NCI-H345 (cell line): ENCODE measurements around the gene TTLL11.

ENCODE experiments used
- DNase-seq: peaks from one replicate; lab custom pipeline; 2025; lab: John Stamatoyannopoulos, UW

TTLL11 gene

DNA sequence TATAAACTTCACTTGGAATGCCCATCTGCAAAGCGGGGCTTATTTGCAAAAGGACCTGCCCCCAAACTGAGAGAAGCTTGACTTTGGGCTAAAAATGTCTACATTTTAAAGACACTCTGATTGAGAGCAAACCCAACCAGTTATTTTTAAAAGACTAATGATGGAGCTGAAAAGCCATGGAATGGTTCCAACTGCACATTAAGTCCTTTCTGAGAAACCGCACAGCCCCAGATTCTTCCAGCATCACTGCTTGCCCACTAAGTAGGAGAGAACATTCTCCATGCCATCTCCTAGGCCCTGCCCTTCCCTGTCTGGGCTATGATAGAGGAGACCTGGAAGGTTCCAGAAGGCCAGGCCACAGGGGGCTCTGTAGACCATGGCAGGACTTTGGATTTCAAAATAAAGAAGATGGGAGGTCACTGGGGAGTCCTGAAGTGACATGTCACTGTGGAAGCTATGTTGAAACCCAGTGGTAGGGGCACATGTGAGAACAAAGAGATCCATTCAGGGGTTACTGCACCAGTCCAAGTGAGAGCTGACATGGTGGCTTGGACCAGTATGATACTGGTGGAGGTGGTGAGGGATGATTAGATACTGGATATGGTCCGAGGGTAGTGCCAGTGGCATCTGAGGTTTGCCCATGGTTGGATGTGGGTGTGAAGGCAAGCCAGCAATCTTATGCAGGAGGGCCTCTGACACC is 262.5 kb downstream of the TTLL11 start:
- DNase-seq, result no peak

DNA sequence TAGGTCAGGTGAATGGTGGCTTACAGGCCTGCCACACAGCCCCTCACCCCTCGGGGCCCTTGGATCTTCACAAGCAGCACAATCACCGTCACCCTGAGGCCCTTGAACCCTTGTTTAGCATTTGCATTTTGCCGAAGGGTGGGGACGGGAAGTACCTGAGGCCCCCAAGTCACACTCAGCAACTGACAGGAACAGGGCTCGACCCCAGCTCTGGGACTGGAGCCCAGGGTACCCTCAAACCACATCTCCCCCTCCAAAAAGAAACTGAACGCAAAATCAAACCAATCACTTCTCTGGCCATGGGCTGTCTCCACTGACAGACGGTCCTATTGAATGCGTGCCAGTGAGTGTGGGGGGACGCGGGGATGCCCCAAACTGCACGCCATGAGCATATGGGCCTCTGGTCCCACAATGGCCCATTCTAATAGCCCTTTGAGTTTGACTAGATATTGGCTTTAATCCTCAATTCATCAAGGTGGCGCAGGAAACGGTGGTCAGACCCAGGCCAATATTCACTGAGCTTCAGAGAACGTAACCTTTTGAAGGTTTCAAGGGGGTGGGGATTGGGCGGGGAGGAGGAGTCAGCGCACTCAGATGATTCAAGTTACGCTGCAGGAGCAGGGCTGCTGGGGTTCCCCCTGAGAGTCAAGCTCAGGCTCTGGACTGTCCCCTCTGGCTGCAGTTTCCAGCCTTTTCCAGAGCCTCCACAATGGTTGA is 265.7 kb downstream of the TTLL11 start:
- no peak for DNase-seq

DNA sequence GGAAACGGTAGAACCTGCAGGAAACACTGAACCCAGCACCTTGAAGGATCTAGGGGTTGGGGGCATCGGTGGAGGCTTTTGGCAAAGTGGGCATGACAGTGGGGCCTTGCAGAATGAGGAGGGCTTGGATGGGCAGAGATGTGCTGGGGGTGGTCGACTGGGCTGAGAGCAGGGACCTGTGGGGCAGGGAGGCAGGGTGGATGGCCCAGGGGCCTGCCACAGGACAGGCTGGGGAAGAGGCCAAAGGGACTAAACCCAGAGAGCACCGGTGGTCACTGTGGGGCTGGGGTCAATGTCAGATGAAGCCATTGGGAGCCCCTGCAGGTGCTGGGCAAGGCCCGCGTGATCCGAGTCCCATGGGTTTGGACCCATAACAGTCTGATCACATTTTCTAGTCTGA is 266.4 kb downstream of the TTLL11 start:
- DNase-seq, result no peak

DNA sequence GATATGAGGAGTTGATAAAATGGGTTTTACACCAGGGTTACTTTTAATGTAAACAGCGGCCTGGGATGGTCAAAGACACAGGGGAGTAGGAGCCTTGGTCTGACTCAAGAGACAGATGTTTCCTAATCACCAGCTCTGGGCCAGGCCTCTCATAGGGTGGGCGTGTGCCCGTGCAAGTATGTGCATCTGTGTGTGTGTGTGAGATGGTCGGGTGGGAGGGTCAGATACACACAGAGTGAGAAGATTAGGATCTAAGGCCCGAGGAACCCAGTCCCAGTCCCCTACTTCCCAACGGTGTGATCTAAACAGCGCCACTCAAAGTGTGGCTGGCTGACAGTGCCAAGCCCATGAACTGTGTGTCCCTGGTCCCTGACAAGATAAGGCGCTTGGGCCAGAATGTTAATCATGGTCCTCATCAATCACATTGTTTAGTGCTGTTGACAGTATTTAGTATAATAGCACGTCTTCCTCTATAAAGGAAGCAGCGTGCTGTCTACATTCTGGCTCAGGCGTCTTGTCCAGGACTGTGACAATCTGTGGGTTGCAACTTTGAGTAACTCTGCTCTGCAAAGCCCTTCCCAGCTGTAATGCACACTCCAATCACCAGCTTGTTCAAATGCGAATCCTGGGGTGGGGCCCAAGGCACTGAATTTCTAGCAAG is 267.9 kb downstream of the TTLL11 start:
- no peak for DNase-seq

DNA sequence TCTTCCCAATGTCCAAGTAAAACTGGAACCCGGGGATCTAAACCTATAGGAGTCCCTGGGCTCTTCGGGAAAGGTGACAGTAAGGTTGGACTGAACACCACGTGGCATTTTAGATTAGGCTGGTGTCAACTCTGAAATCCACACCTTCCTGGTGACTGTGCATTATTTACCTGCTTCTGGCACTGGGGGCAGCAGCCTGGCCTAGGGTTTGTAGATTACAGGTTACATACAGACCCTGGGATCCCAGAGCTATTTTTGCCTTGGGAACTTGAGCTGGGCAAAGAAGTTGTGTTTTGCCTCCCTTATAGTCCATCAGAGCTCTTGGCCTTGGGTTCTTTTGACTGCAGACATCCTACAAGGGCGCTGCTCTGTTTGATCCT is 268.5 kb downstream of the TTLL11 start:
- DNase-seq, result no peak

DNA sequence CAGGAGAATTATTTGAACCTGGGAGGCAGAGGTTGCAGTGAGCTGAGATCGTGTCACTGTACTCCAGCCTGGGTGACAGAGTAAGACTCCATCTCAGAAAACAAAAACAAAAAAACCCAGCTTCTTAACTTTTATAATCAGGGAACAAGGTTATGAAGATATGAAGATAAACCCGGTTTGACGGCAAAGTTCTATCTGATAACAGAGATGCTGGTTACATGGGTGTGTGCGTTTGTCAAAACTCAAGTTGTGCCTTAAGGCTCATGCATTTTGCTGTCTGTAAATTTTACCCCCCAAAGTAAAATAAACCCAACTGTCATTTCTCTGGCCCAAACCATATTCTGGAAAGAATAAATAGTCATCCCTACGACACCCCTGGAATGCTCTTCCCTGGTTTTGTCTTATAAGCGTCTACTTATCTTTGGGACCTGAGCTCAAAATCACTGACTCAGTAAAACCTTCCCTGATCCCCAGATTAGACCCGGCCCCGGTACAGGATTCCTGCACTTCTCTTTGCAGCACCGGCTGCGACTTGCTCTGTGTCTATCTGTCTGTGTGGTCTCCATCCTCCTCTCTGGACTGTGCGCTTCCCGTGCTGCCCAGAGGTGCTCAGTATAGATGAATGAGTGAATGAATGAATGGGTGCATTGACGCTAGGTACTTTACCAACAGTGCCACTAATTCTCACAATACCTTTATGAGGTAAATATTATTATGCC is 269.5 kb downstream of the TTLL11 start:
- DNase-seq, result no peak

DNA sequence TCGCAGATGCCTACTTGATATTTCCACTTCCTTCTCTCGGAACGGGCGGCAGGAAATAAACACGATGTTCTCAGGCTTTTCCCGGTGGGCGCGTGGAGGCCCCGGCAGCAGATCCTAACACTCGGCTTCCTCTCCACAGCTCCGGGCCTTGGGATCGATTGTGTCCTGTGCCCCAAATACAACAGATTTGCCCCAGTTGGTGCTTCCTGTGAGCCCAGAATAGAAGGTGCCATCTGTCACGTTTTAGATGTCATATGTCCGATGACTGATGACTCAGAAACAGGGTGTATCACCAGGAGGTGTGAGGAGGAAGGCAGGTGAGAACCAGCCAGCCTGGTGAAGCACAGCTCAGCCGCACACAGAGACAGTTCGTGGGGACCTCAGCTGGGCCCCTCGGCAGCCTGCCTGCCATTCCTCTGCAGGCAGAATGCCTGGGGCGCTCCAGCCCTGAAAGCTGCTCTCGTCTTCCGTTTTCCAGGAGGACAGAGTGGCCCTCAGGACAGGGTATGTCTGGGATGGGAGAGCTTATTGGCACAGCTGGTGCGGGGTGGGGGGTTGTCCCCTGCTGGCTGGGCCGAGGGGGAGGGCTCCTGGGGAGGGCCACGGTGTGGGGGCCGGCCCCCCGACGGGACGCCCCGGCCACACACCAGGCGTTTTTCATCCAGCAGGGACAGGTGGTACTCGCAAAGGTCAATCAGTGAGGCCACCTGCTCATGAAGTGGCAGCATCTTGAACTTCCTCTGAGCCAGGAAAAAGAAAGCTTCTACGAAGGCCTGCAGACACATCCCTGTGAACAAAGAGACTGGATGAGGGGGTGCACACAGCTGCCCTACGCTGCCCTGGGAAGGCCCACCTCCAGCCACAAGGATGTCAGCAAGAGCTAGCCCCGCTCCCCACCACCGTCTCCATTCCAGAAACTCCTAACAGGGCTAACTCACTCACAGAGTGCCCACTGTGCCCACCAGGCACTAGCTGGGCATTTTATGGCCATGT is 270.7 kb downstream of the TTLL11 start:
- DNase-seq, result no peak

DNA sequence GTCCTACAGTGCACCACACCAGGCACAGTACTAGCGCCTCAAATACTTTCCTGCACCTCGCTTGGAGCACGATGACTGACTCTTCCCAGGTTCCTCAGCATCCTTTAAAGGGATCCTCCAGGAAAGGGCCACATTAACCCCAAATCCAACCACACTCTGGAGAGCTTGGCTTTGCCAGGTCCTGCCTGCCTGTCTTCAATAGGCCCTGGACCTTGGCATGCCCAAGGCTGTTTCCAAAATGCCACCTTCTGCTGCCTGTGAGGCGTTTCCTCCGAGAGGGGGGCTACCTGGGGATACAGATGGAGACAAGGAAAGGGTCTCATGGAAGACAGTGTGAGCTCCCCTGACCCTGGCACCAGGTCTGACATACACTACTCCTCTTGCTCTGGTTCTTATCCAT is 271.8 kb downstream of the TTLL11 start:
- DNase-seq, result no peak

DNA sequence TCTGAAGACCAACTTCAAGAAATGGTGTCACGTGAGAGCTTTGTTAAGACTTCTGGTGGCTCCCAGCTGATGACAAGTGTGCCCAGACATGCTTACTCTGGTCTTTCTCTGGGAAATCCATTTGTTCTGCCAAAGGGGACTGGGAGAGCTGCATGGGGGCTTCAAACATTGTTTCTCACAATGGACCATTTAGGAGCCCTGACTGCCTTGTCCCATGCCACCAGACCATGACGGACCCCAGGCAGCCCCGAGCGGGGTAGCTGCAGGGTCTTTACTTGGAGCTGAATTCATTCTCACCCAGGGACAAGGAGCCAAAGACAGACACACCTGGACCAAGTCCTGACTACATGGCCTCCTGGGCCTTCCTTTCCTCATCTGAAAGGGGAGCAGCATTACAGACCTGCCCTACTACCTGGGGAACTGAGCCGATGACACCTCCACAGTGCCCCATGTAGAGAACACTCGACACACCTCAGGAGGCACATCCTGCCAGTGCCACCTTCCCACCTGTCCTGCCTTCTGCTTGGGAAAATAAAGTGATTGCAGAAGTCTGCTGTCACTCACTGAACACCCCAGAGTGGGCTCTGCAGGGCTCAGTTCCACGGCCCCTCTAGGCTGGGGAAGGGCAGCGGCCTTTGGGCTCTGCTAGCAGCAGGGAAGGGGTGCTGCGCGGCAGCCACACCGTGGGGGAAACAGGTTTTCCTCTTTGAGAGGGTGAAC is 272.7 kb downstream of the TTLL11 start:
- no peak for DNase-seq

DNA sequence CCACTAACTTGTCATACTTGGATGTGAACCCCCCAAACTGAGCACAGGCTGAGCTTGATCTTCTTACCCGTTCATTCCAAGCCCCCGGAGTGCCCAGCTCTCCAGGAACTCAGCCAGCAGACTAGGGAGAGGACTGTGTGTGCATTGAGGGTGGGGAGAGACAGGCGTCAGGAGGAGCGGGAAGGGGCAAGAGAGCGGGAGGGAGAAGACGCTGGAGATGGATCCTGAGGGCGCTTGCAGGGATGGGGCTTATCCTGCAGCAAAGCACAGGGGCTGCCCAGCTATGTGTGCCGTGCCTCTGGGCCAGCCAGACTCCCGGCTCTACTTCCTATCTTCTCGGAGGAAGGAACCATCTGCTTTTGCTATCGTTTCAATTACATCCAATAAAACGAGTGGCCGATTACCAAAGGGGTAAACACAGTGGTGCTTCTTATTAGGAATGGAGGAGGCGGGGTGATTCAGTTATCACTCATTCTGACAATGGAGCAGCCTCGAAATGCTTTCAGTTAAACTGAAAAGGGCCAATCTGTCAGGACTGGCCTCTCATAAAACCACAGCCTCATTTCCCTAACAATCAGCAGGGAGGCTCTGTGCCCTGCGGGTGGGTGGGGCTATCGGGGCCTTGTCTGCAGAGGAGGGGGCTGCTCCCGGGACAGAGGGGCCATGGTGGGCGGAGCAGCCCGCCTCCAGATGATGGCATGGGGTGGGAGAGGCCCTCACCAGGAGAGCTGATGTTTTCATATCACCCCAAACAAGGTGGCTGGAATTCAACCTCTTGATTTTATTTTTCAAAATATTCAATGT is 273.5 kb downstream of the TTLL11 start:
- DNase-seq, result no peak

DNA sequence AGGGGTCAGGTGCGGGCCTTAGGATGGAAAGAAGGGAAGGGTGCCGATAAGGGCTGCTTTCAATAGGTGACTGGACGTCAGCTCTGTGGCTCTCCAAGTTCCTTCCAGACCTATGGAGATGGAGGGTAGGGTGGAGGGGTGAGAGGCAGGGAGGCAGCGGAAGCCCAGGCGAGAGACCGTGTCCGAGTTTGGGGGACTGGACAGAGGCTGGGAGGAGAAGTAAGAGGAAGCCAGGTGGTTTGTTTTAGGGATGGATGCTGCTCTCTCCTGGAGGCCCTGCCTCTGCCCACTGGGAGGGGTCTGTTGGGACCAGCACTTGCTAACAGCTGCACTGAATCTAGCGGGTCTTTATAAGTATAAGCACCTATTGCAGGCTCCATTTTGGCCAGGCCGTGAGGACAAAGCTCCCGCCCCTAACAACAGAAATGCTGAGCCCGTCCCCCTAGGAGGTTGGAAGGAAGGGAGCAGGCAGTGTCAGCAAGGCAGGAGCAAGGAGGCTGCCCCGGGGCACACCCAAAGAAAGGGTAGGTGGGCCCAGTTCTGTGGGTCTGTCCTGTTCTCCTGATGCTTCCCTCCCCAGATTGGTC is 274.2 kb downstream of the TTLL11 start:
- DNase-seq, result no peak

DNA sequence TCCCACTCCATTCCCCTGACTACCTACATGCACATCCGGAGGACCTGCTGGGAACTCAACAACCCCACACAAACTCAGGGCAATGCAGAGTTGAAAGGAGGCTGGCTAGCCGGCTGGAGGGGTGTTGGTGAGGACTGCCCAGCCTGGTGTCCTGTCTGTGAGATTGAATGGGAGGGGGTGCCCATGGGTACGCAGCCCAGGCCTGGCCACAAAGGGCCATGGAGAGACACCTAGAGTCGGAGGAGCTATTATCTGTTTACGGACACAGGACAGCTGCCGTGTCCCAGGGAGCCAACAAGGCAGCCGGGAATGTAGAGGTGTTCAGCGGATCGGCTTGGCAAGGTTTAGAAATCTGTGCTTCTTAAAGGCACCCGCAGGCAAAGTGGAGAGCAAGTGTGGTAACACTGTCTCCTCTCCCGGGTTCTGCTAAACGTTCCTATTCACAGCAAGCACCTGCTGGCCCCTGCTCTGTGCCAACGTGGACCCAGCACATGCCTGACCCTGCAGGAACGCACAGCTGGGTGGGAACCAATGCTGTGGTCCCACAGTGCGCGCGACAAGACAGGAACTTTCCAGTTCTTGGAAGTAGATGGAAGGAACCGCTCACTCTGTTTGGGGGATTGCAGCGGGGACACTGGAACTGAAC is 275.0 kb downstream of the TTLL11 start:
- no peak for DNase-seq

DNA sequence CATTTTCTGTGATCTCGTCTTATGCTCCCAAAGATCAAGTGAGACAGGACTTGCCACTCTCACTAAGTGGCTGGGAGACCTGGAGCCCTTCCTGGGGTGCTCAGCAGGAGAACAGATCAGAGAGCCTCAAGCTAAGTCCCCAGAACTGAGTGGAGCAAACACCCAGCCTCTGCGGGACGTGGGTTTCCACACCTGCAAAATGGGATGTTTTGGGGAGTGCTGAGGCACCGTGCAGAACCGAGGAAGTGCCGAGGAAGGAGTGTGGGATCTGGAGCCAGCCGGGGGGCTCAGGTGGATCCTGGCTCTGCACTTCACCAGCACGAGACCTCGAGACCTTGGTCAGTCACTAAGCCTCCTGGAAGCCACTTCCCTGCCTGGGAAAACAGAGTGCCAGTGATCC is 275.6 kb downstream of the TTLL11 start:
- DNase-seq, result no peak

DNA sequence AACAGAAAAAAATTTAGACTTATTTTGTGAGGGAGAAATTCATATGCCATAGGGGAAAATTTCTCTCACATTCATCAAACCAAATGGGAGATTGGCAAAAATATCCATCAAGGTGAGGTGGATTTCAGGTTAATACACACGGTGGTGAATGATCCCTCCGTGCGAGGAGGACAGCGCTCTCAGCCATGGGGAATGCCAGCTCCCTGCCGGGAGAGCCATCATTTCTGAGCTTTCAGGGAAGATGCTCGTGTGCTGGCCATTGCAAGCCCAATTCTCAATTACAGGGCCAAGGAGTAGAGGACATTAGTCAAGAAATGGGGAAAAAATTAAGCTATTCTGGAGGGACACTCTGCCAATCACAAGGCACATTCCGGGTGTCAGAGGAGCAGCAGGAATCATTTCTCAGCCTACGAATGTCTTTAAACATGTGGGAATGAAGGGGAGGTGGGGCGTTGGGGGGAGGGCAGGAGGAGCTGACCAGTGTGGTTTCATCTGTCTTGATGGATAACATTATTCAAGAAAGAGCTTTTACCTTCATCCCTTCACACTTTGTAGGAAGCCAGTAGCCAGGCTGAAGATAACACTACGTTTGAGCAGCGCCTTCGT is 276.2 kb downstream of the TTLL11 start:
- DNase-seq, result no peak

DNA sequence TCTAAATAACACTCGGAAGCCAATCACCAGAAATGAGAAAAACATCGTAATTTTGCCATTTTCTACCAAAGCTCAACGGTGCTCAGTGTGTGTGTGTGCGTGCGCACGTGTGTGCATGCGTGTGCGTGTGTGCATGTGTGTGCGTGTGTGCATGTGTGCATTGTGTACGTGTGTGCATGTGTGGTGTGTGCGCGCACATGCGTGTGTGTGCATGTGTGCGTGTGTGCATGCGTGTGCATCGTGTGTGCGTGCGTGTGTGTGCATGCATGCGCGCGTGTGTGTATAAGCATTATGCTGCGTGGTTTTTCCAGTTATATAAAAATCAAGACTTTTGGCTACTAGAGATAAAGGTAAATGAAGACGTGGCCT is 276.7 kb downstream of the TTLL11 start:
- no peak for DNase-seq

DNA sequence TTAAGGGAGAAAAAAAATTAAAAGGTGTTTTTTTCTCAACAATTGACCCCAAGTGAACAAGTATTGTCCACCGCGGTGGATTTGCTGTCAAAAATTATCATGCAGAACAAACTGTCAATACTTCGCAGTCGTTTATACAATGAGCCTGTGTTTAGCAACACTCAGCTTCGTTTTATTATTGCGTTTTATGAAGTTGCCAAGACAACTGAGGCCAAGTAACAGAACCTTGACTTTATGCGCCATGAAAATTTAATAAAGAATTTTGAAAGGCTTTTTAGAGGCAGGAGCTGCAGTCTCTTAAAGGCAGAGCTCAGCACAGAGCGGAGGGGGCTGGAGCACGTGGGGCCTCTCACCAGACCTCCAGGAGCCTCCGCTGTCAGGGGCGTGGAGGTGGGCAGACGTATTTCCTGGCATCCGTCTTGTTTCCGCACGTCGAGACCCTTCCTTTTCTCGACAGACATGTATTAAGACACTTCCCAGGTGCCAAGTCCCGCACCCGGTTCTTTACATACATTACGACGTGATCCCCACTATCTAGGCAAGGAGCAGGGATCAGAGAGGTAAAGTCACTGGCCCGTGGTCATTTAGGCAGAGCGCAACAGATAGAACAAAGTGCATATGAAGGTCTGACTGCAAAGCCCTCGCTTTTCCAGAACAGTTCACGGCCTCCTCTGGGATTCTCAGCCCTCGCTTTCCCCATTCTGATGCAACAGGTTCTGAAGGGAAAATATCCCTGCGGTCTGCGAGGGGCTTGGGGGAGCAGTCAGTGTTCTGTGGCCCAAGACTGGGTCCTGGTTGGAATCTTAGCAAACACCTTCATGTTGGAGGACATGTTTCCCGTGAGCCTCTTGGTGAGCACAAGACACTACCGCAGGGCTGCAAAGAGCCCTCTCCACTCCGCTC is 277.3 kb downstream of the TTLL11 start:
- DNase-seq, result no peak

DNA sequence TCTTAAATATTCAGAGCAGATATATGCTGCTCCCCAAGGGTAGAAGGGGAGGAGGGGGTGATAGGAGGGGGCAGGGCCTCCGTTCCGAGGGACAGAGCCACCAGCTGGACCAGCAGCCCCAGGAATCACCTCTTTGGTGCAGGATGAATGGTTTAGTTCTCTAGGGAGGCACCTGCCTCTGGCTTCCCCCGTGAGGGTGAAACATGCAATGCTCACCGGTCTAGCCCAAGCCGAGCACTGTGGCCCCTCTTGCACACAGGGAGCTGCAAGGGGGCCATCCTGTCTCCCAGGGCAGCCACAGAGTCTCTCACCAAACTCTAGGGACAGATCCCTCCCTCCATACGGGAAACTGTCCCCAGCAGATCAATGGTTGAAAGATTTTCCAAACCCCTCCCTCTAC is 278.0 kb downstream of the TTLL11 start:
- DNase-seq, result no peak

DNA sequence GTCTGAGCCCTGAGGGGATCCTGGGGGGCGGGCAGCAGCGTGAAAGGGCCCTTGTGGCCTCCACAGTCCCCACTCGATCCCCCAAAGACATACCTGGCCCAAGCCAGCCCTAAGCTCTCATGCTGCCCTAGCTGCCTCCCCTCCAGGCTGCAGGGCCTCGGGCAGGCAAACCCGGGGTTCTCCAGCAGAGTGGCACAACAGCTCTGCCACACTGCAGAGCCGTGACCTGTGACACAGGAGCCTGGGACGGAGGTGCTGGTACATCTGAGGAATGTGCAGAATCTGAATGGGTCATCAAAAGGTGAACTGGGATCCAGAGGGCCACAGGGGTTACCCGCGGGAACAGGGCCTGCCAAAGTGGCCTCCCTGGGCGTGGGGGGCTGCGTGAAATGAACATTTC is 278.5 kb downstream of the TTLL11 start:
- no peak for DNase-seq
